KMS-11 (cell line): ENCODE data around the gene DDAH2.
A peak's percentile ranks its signal among the peaks of the same experiment; 100 is the strongest.

ENCODE experiments used
- H2AFZ ChIP-seq: fragments of 200-600 bp; sonication (generic); 2 replicates; pipeline ENCODE4 v1.6.1; 2016; ENCODE audit warnings: antibody characterized with exemption, mixed run types, low read depth
- H3K27ac ChIP-seq: fragments of 200-600 bp; sonication (generic); 2 replicates; pipeline ENCODE4 v1.6.1; 2016; ENCODE audit warnings: mild to moderate bottlenecking, mixed run types
- H3K27me3 ChIP-seq: fragments of 200-600 bp; sonication (generic); 2 replicates; pipeline ENCODE4 v1.6.1; 2017; ENCODE audit warnings: mild to moderate bottlenecking, low read depth, mixed run types, moderate library complexity; ENCODE audit not compliant: insufficient read depth
- H3K36me3 ChIP-seq: fragments of 200-600 bp; sonication (generic); 2 replicates; pipeline ENCODE4 v1.6.1; 2017; ENCODE audit warnings: mild to moderate bottlenecking, mixed run types; ENCODE audit not compliant: insufficient read depth
- H3K4me1 ChIP-seq: fragments of 200-600 bp; sonication (generic); 2 replicates; pipeline ENCODE4 v1.6.1; 2016; ENCODE audit warnings: mild to moderate bottlenecking, low read depth, mixed run types; ENCODE audit not compliant: poor library complexity, severe bottlenecking
- H3K4me2 ChIP-seq: fragments of 200-600 bp; sonication (generic); 2 replicates; pipeline ENCODE4 v1.7.0; 2016; ENCODE audit warnings: mild to moderate bottlenecking, mixed run types
- H3K4me3 ChIP-seq: fragments of 200-600 bp; sonication (generic); IDR thresholded peaks from 2 replicates; pipeline ENCODE4 v1.6.1; 2017; ENCODE audit warnings: low read depth, low read length, mixed read lengths; ENCODE audit not compliant: insufficient read depth
- H3K79me2 ChIP-seq: fragments of 200-600 bp; sonication (generic); 2 replicates; pipeline ENCODE4 v1.6.1; 2016; ENCODE audit warnings: low read depth, mixed run types; ENCODE audit not compliant: insufficient read depth
- H3K9ac ChIP-seq: fragments of 200-600 bp; sonication (generic); 2 replicates; pipeline ENCODE4 v1.6.1; 2016; ENCODE audit warnings: mild to moderate bottlenecking, mixed run types
- H4K20me1 ChIP-seq: fragments of 200-600 bp; sonication (generic); 2 replicates; pipeline ENCODE4 v1.6.1; 2016; ENCODE audit warnings: mild to moderate bottlenecking, mixed run types; ENCODE audit not compliant: insufficient read depth
- CTCF ChIP-seq: fragments of 200-600 bp; sonication (generic); conservative IDR thresholded peaks from 2 replicates; pipeline ENCODE4 v1.6.1; 2017; ENCODE audit warnings: low read depth, mild to moderate bottlenecking, antibody characterized with exemption, low read length, moderate library complexity, mixed read lengths

The DDAH2 gene, protein sequence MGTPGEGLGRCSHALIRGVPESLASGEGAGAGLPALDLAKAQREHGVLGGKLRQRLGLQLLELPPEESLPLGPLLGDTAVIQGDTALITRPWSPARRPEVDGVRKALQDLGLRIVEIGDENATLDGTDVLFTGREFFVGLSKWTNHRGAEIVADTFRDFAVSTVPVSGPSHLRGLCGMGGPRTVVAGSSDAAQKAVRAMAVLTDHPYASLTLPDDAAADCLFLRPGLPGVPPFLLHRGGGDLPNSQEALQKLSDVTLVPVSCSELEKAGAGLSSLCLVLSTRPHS

GRCh38 chr6:31728767-31729514 lies at the start of gene DDAH2:
Gene DDAH2, minus strand, starts transcription at chr6:31729299. Its CDS starts 138 bp downstream, at chr6:31729161.
- no peak within 1 kb of the TSS; the same call in 1 of the 2 replicates for H3K9ac ChIP-seq
- peak within 1 kb of the TSS; percentile 35 for H3K4me3 ChIP-seq
- TF ChIP-seq CTCF: peak; percentile 91
- H3K79me2 ChIP-seq: peaks cover 8% of the 10 kb centered on the region; the same call in 1 of the 2 replicates
- H3K36me3 ChIP-seq: peaks cover 7% of the 10 kb centered on the region; the same call in 1 of the 2 replicates
- H2AFZ ChIP-seq: peak within 1 kb of the TSS; percentile 65
- H3K27ac ChIP-seq: no peak within 1 kb of the TSS
- H3K4me1 ChIP-seq: peaks cover 23% of the 10 kb centered on the region
- H3K27me3 ChIP-seq: no peaks in the 10 kb centered on the region
- H3K4me2 ChIP-seq: peak within 1 kb of the TSS; percentile 52
- no peaks in the 10 kb centered on the region for H4K20me1 ChIP-seq

DNA sequence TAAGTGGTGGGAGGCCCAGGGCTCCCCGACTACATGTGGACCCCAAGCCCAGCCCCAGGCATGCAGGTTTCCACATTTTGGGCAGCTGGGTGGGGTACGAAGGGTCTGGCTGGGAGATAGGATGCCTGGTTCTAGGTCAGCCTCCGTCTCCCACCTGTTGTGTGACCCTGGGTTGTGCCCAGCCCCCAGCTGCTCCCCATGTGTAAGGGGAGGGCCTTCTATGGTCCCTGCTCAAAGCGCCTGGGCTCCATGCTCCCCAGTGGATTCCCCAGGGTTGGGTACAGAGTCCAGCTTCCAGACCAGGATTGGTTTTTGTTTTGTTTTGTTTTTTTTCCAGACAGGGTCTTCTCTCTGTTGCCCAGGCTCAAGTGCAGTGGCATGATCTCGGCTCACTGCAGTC lies 49.1 kb upstream of the DDAH2 start:
- Histone ChIP-seq H3K4me1 (peaks cover 40% of the 10 kb centered on the region), H3K27ac (peak overlapping the region; percentile 79), H3K9ac (no peak overlapping the region; the same call in 1 of the 2 replicates), H2AFZ (no peak overlapping the region), H3K4me3 (no peak overlapping the region), H3K36me3 (peaks cover 5% of the 10 kb centered on the region; the same call in 1 of the 2 replicates), H3K79me2 (no peaks in the 10 kb centered on the region), H4K20me1 (no peaks in the 10 kb centered on the region), H3K4me2 (peak overlapping the region; percentile 89; the same call in 1 of the 2 replicates), H3K27me3 (no peaks in the 10 kb centered on the region)
- no peak for TF ChIP-seq CTCF

DNA sequence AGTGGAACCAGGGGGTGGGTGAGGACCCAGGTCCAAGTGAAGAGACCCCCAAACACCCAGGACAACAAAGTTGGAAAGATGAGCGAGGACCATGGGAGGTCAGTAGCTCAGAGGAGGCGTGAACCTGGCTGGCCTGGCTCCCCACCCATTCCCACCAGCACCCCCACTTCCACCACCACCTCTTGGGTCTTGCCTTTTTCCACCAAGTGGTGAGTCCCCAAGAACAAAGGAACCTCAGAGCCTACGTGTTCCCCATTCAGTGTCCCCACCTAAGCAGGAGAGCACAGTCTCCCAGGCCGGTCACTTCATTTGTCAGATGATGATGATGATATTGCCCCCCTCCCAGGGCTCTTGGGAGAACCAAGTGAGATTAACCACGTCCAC lies 48.6 kb upstream of the DDAH2 start:
- Histone ChIP-seq H4K20me1 (no peaks in the 10 kb centered on the region), H3K4me2 (peak overlapping the region; percentile 89), H3K79me2 (no peaks in the 10 kb centered on the region), H3K27me3 (no peaks in the 10 kb centered on the region), H3K4me3 (no peak overlapping the region), H3K36me3 (peaks cover 5% of the 10 kb centered on the region; the same call in 1 of the 2 replicates), H3K27ac (peak overlapping the region; percentile 79), H3K9ac (peak overlapping the region; percentile 58; the same call in 1 of the 2 replicates), H3K4me1 (peaks cover 40% of the 10 kb centered on the region), H2AFZ (no peak overlapping the region)
- TF ChIP-seq CTCF: no peak

- peak within 1 kb of the TSS; percentile 47; the same call in 1 of the 2 replicates for H2AFZ ChIP-seq
- no peaks in the 10 kb centered on the region for H3K27me3 ChIP-seq
- peak within 1 kb of the TSS; percentile 58 for H3K9ac ChIP-seq
- peak within 1 kb of the TSS; percentile 79 for H3K27ac ChIP-seq
- no peaks in the 10 kb centered on the region for H3K79me2 ChIP-seq
- H3K4me1 ChIP-seq: peaks cover 40% of the 10 kb centered on the region
- peak within 1 kb of the TSS; percentile 89 for H3K4me2 ChIP-seq
- H4K20me1 ChIP-seq: no peaks in the 10 kb centered on the region
- H3K4me3 ChIP-seq: no peak within 1 kb of the TSS
- no peak for TF ChIP-seq CTCF
- H3K36me3 ChIP-seq: peaks cover 5% of the 10 kb centered on the region; the same call in 1 of the 2 replicates
These were observed 48.0 kb upstream of the DDAH2 start, which contains the start of gene VWA7 for GRCh38 chr6:31776989-31777666. Gene VWA7, minus strand, starts transcription at chr6:31777328. Its CDS starts 549 bp downstream, at chr6:31776779.
